Endodermal cell (in vitro differentiated cells): ENCODE results near the gene SLC26A11. TPM values are rescaled to one million over a fixed set of nuclear protein-coding genes. Genes with fewer than 3 reads are reported as not detected.

Source experiments
- DNase-seq: peaks from one replicate; pipeline ENCODE4 v3.0.0-alpha.2; 2017
- H3K27ac ChIP-seq: 2 replicates; pipeline ENCODE4 v1.5.1; 2013; ENCODE audit warnings: mild to moderate bottlenecking, low read depth, low read length, moderate library complexity
- H3K27me3 ChIP-seq: 2 replicates; pipeline ENCODE4 v1.6.1; 2013; ENCODE audit warnings: mild to moderate bottlenecking, low read length, moderate library complexity; ENCODE audit not compliant: insufficient read depth, control insufficient read depth, poor library complexity, severe bottlenecking
- H3K36me3 ChIP-seq: 2 replicates; pipeline ENCODE4 v1.7.0; 2013; ENCODE audit warnings: mild to moderate bottlenecking, low read length, moderate library complexity; ENCODE audit not compliant: control insufficient read depth, insufficient read depth
- H3K4me1 ChIP-seq: one replicate; pipeline ENCODE4 v1.7.0; 2013; ENCODE audit warnings: low read length; ENCODE audit not compliant: control insufficient read depth, insufficient read depth
- H3K4me3 ChIP-seq: 2 replicates; pipeline ENCODE4 v1.5.1; 2013; ENCODE audit warnings: mild to moderate bottlenecking, low read length, moderate library complexity
- H3K9ac ChIP-seq: 2 replicates; pipeline ENCODE4 v1.6.1; 2013; ENCODE audit warnings: mild to moderate bottlenecking, low read length, moderate library complexity; ENCODE audit not compliant: poor library complexity, severe bottlenecking; ENCODE audit errors: extremely low read depth
- H3K9me3 ChIP-seq: 2 replicates; pipeline ENCODE4 v1.6.1; 2013; ENCODE audit warnings: mild to moderate bottlenecking, low read length, moderate library complexity; ENCODE audit not compliant: control insufficient read depth
- H3K27ac Mint-ChIP-seq: 2 replicates; pipeline ENCODE4 v1.8.0; 2020; ENCODE audit warnings: mixed read lengths
- H3K27me3 Mint-ChIP-seq: 2 replicates; pipeline ENCODE4 v1.8.0; 2021; ENCODE audit warnings: mild to moderate bottlenecking, mixed read lengths; ENCODE audit not compliant: insufficient read depth
- H3K36me3 Mint-ChIP-seq: 2 replicates; pipeline ENCODE4 v1.8.0; 2020; ENCODE audit warnings: low read depth, mixed read lengths
- H3K4me1 Mint-ChIP-seq: 2 replicates; pipeline ENCODE4 v1.8.0; 2020; ENCODE audit warnings: mixed read lengths
- H3K4me3 Mint-ChIP-seq: 2 replicates; pipeline ENCODE4 v1.8.0; 2020; ENCODE audit warnings: mild to moderate bottlenecking, moderate library complexity, mixed read lengths
- H3K9me3 Mint-ChIP-seq: 2 replicates; pipeline ENCODE4 v1.8.0; 2020; ENCODE audit warnings: mild to moderate bottlenecking, mixed read lengths
- WGBS, 2 experiments: methylation state at CpG; one replicate each; pipeline versions ENCODE4 v1.1.5 to v1.1.7; 2013; ENCODE audit warnings: missing lambda C conversion rate in 2 of 2, mixed read lengths in 1 of 2; ENCODE audit not compliant: insufficient coverage in 1 of 2, insufficient read length in 1 of 2; 5-methylcytosine and 5-hydroxymethylcytosine counted together
- total RNA-seq, 2 donors: library from RNA; stranded (reverse); fragmentation: NEBNext Ultra II Directional in 1 of 2; extraction: Animal tissue kit (Norgen Biotek cat#: 25700) in 1 of 2; gene quantifications; 2 replicates in 1 of 2; 3 replicates in 1 of 2; pipeline ENCODE4 v1.2.1, GENCODE V29; 2021
- TF ChIP-seq, protein P1 (sequence below): fragments of 200-600 bp; sonication (generic); conservative IDR thresholded peaks from 2 replicates; pipeline ENCODE4 v1.5.0; 2021; ENCODE audit warnings: antibody characterized with exemption, mild to moderate bottlenecking

The SLC26A11 gene
- total RNA-seq, 2 donors from 2014 or later = 43.7 to 48.2 TPM

DNA sequence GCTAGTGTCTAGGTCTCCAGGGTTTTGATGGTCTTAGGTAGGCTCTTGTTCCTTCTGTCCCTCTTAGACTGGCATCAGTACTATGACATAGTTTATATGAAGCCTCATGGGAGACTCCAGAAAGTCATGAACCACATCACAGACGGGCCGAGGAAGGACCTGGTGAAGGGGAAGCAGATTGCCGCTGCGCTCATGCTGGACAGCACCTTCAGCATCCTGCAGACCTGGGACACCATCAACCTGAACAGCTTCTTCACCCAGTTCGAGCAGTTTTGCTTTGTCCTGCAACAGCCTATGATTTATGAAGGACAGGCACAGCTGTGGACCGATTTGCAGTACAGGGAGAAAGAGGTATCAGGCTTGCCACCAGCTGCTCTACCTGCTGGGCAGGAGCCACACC lies 74.4 kb downstream of the SLC26A11 start:
- peaks cover 2% of the 10 kb centered on the region for H3K9me3 Mint-ChIP-seq
- Histone ChIP-seq H3K9me3 (peaks cover 7% of the 10 kb centered on the region), H3K27me3 (no peaks in the 10 kb centered on the region), H3K4me3 (no peak overlapping the region), H3K4me1 (no peaks in the 10 kb centered on the region), H3K36me3 (peaks cover 66% of the 10 kb centered on the region), H3K27ac (no peak overlapping the region), H3K9ac (no peak overlapping the region)
- no peaks in the 10 kb centered on the region for H3K4me1 Mint-ChIP-seq
- H3K36me3 Mint-ChIP-seq = peaks cover 81% of the 10 kb centered on the region
- no peak for DNase-seq
- H3K27me3 Mint-ChIP-seq = no peaks in the 10 kb centered on the region
- TF ChIP-seq, protein P1, sequence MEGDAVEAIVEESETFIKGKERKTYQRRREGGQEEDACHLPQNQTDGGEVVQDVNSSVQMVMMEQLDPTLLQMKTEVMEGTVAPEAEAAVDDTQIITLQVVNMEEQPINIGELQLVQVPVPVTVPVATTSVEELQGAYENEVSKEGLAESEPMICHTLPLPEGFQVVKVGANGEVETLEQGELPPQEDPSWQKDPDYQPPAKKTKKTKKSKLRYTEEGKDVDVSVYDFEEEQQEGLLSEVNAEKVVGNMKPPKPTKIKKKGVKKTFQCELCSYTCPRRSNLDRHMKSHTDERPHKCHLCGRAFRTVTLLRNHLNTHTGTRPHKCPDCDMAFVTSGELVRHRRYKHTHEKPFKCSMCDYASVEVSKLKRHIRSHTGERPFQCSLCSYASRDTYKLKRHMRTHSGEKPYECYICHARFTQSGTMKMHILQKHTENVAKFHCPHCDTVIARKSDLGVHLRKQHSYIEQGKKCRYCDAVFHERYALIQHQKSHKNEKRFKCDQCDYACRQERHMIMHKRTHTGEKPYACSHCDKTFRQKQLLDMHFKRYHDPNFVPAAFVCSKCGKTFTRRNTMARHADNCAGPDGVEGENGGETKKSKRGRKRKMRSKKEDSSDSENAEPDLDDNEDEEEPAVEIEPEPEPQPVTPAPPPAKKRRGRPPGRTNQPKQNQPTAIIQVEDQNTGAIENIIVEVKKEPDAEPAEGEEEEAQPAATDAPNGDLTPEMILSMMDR = no peak
- WGBS, 2 experiments = 95 to 96% methylated on average over 5 to 6 of the region's 6 CpGs
- H3K4me3 Mint-ChIP-seq = no peak overlapping the region
- no peak overlapping the region for H3K27ac Mint-ChIP-seq

DNA sequence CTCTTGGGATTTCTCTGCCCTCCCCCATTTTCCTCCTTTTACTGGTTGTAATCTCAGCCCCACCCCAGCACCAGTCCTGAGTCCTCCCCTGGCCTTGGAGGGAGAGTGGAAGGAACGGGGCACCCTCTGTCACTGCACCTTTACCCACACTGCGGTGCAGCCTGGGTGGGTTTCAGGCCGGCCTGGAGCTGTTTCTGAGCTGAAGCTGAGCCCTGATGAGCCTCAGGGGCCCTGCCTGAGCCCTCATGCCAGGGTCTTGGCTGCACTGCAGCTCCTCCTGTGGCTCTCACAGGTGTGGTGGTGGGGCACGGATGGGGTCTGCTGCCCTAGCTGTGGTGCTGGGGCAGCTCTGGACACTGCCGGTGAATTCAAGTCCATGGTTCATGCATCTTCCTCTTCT lies 74.9 kb downstream of the SLC26A11 start:
- no peak overlapping the region for H3K27ac Mint-ChIP-seq
- no peak overlapping the region for H3K4me3 Mint-ChIP-seq
- TF ChIP-seq, protein P1 = no peak
- no peak for DNase-seq
- peaks cover 81% of the 10 kb centered on the region for H3K36me3 Mint-ChIP-seq
- H3K27me3 ChIP-seq = no peaks in the 10 kb centered on the region
- H3K9me3 ChIP-seq = peaks cover 12% of the 10 kb centered on the region
- H3K27ac ChIP-seq = no peak overlapping the region
- H3K4me1 Mint-ChIP-seq = no peaks in the 10 kb centered on the region
- no peak overlapping the region for H3K4me3 ChIP-seq
- H3K9ac ChIP-seq = no peak overlapping the region
- no peaks in the 10 kb centered on the region for H3K27me3 Mint-ChIP-seq
- H3K36me3 ChIP-seq = peaks cover 68% of the 10 kb centered on the region
- peaks cover 7% of the 10 kb centered on the region for H3K9me3 Mint-ChIP-seq
- H3K4me1 ChIP-seq = no peaks in the 10 kb centered on the region
- 93% methylated on average over 5 of the region's 5 CpGs; no CpG with 5 or more reads in 1 of the 2 experiments for WGBS, 2 experiments

DNA sequence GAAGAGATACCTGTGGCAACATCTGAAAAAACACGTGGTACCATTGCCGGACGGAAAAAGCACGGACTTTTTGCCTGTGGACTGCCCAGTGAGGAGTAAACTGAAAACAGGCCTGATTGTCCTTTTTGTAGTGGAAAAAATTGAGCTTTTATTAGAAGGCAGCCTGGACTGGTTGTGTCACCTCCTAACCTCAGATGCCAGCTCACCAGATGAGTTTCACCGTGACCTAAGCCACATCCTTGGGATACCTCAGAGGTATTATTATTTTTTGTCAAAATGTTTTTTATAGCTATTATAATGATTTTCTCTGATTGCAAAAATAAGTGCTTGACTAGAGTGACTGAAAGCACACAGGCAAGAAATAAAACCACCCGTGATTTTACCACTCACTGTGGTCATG lies 75.3 kb downstream of the SLC26A11 start:
- H3K9me3 Mint-ChIP-seq = peaks cover 11% of the 10 kb centered on the region
- H3K27me3 ChIP-seq = no peaks in the 10 kb centered on the region
- H3K27ac ChIP-seq = no peak overlapping the region
- no peak overlapping the region for H3K4me3 ChIP-seq
- H3K27ac Mint-ChIP-seq = no peak overlapping the region
- TF ChIP-seq, protein P1 = no peak
- H3K9ac ChIP-seq = no peak overlapping the region
- H3K36me3 ChIP-seq = peaks cover 68% of the 10 kb centered on the region
- no peaks in the 10 kb centered on the region for H3K4me1 ChIP-seq
- DNase-seq = no peak
- H3K27me3 Mint-ChIP-seq = no peaks in the 10 kb centered on the region
- no peaks in the 10 kb centered on the region for H3K4me1 Mint-ChIP-seq
- H3K36me3 Mint-ChIP-seq = peaks cover 81% of the 10 kb centered on the region
- peaks cover 16% of the 10 kb centered on the region for H3K9me3 ChIP-seq
- no peak overlapping the region for H3K4me3 Mint-ChIP-seq
- WGBS, 2 experiments = 95% methylated on average over 2 to 6 of the region's 6 CpGs
